Stimulated activated CD8-positive, alpha-beta memory T cell treated with anti-CD3 and anti-CD28 coated beads, Interleukin-12 subunit alpha, Interleukin-12 subunit beta, amount 100 ng/mL, for 24 hours (primary cell): ENCODE data around the gene EARS2.

Source experiments
- DNase-seq: peaks from one replicate; pipeline ENCODE4 v3.0.0-alpha.2; 2020; ENCODE audit errors: extremely low read depth

Gene EARS2

DNA sequence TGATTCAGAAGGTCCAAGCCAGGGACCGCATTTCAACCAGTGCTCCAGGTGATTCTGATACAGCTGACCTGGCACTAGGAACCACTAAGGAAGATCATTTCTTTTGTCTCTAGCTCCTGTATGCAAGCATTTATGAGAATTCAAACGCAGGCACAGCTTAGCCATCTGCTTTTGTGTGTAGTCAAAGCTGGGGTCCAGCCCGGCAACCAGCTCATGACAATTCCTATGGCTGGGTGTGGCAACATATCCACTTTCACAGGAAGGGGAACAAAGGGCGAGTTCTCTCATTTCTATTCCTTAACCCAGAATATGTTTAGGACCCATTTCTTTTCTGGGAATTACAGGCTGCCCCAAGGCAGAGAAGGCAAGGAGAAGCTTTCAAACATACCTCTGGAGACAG lies 76.9 kb downstream of the EARS2 start:
- DNase-seq, result no peak

DNA sequence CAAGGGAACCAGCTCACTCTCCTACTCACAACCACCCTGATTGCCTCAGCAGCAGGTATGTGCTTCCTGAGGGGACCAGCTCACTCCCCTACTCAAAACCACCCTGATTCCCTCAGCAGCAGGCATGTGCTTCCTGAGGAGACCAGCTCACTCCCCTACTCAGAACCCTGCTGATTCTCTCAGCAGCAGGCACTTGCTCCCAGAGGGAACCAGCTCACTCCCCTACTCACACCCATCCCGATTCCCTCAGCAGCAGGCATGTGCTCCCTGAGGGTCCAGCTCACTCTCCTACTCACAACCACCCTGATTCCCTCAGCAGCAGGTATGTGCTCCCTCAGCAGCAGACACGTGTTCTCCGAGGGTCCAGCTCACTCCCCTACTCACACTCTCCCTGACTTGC lies 78.0 kb downstream of the EARS2 start:
- DNase-seq, result no peak

DNA sequence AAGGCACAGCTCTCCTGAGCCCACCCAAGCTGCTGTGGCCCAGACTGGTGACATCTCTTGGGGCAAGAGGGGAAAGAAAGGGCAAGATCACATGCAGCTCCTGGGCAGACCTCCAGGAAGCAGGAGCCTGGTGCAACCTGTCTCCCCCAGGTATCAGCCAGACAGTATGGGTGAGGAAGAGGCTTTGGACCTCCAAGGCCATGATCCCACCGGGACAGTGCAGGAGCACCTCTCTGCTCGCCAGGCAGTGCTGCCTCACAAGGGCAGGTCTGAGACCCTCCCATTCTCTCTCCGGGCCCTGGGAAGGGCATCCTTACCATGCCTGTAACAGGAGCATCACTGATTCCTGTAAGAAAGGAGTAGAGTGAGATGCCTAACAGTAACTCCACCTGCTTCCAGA lies 78.6 kb downstream of the EARS2 start:
- no peak for DNase-seq

DNA sequence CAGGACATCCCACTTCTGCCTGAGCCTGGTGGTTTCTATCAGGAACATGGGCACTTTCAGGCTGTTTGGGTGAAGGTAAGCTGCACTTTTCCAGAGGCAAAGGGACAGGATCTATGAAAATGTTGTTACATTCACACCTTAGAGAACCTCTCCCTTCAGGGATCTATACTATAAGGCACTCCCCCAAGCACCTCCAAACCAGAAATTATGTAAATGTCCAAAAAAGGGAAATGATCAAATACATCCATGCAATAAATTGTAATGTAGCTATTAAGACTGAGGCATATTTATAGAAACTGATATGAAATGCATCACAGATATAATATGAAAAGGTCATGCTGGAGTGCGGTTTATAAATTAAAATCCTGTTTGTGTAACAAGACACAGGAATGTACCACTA lies 80.9 kb downstream of the EARS2 start:
- no peak for DNase-seq
